Prostate gland (tissue), 2 donors: ENCODE measurements around the gene DDO.

Source experiments
- POLR2A ChIP-seq: fragments of 450-650 bp; IDR thresholded peaks from one replicate; pipeline ENCODE4 v1.6.1; 2016; ENCODE audit warnings: antibody characterized with exemption, mild to moderate bottlenecking
- TF ChIP-seq, protein P1 (sequence below), 4 experiments: fragments of 200-600 bp in 2 of 4; fragments of 450-650 bp in 2 of 4; sonication (generic) in 2 of 4; IDR thresholded peaks; 1 replicate in 3 of 4; 2 replicates in 1 of 4; pipeline ENCODE4 v1.5.1; 2016 to 2019; ENCODE audit warnings: antibody characterized with exemption in 4 of 4, mild to moderate bottlenecking in 2 of 4, moderate library complexity in 2 of 4

GRCh38 chr6:110461376-110461775, 46.0 kb upstream of the DDO start:
- TF ChIP-seq, protein P1, sequence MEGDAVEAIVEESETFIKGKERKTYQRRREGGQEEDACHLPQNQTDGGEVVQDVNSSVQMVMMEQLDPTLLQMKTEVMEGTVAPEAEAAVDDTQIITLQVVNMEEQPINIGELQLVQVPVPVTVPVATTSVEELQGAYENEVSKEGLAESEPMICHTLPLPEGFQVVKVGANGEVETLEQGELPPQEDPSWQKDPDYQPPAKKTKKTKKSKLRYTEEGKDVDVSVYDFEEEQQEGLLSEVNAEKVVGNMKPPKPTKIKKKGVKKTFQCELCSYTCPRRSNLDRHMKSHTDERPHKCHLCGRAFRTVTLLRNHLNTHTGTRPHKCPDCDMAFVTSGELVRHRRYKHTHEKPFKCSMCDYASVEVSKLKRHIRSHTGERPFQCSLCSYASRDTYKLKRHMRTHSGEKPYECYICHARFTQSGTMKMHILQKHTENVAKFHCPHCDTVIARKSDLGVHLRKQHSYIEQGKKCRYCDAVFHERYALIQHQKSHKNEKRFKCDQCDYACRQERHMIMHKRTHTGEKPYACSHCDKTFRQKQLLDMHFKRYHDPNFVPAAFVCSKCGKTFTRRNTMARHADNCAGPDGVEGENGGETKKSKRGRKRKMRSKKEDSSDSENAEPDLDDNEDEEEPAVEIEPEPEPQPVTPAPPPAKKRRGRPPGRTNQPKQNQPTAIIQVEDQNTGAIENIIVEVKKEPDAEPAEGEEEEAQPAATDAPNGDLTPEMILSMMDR (IDR thresholded peaks at IDR 0.05), result no peak
- TF ChIP-seq POLR2A, result no peak
